GM21423 (cell line): ENCODE results near the gene RNF223.
"Not testable (repeated sequence)": the region's sequence is repeated elsewhere in the genome, so short reads cannot be mapped to it uniquely, and the experiment has no call there.

ENCODE experiments used
- ATAC-seq: cut with Tn5 transposase; IDR thresholded peaks from one replicate; pipeline ENCODE4 v1.9.1; 2021; ENCODE audit warnings: mild to moderate bottlenecking, moderate library complexity; ENCODE audit not compliant: unreplicated experiment

The RNF223 gene

GRCh38 chr1:1074631-1075147 is 583 bp upstream of the RNF223 start:
- no peak for ATAC-seq

- no peak for ATAC-seq
Observed at GRCh38 chr1:1072849-1073742, 1.0 kb downstream of the RNF223 start.

- ATAC-seq: no peak
Observed at GRCh38 chr1:1072299-1072848, 1.7 kb downstream of the RNF223 start.

GRCh38 chr1:1071486-1072298 is 2.4 kb downstream of the RNF223 start:
- ATAC-seq: no peak

GRCh38 chr1:1069711-1070676 is 4.1 kb downstream of the RNF223 start:
- ATAC-seq: peak; percentile 7

GRCh38 chr1:1069056-1069710 is 4.9 kb downstream of the RNF223 start:
- ATAC-seq: peak; percentile 46

GRCh38 chr1:1068517-1069055 is 5.5 kb downstream of the RNF223 start:
- no peak for ATAC-seq

GRCh38 chr1:1067860-1068516 is 6.1 kb downstream of the RNF223 start:
- ATAC-seq: no peak

- no peak for ATAC-seq
Observed at GRCh38 chr1:1067284-1067859, 6.7 kb downstream of the RNF223 start.

GRCh38 chr1:1066403-1067283 is 7.5 kb downstream of the RNF223 start:
- no peak for ATAC-seq

GRCh38 chr1:1065940-1066304 is 8.2 kb downstream of the RNF223 start:
- ATAC-seq: not testable (repeated sequence)

- ATAC-seq: no peak
Observed at GRCh38 chr1:1065265-1065939, 8.7 kb downstream of the RNF223 start.

GRCh38 chr1:1063945-1064831 is 9.9 kb downstream of the RNF223 start:
- peak; percentile 44 for ATAC-seq

GRCh38 chr1:1063261-1063944 is 10.7 kb downstream of the RNF223 start:
- no peak for ATAC-seq

- ATAC-seq: no peak
Observed at GRCh38 chr1:1062348-1063163, 11.6 kb downstream of the RNF223 start.
